ENCODE measurements around the gene UNC13B. TPM values are rescaled to one million over a fixed set of nuclear protein-coding genes. Genes with fewer than 3 reads are reported as not detected.
A peak's percentile ranks its signal among the peaks of the same experiment; 100 is the strongest.

Gene UNC13B
- total and polyA plus RNA-seq, 9 of the 15 experiments (the other 6 are each of a cell fraction or from before 2014, with no cell fraction given): 2.4 to 11.5 (median 8.6) TPM

DNA sequence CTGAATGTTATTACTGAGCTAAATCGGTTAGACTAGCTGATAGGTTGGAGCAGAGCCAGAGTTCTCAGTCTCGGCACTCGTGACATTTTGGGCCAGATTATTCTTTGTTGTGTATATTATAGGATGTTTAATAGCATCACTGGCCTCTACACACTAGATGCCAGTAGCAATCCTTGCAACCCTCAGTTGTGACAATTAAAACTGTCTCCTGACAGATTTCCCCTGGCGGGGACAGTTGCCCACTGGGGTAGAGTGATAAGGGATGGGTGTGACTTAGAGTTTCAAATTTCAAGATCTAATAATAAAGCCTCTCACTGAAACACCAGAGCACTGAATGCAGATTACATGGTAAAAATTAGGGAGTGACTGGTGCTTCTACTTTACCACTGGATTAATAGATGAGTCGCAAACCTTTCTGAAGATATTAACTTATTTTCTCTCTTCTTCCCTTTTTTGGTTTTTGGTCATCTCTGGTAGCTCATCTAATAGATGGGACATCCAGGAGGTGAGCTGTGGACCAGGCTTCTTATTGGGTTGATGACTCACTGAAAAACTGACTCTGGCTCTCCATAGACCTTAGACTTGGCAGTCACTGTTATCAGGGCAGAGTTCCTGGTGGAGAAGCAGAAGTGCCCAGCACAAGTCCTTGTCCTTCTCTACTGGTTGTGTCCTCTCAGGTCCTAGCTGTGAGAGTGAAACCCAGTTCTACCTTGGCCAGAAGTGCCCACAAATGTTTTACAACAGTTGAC is 150.3 kb downstream of the UNC13B start:
- Histone ChIP-seq H4K20me1 (replicated peaks; ENCODE audit: control insufficient read depth, insufficient read depth, low read length) (no peaks in the 10 kb centered on the region), H3K9ac (ENCODE audit: insufficient read depth in 1 of 2, low read depth in 2 of 2, low read length in 2 of 2) (no peak overlapping the region), H3K9me3 (replicated peaks; ENCODE audit: control insufficient read depth, insufficient read depth, low read depth, low read length) (no peaks in the 10 kb centered on the region), H3K9me1 (ENCODE audit: control insufficient read depth, insufficient read depth, low read length) (no peaks in the 10 kb centered on the region), H3K36me3 (ENCODE audit: control insufficient read depth, insufficient read depth, low read length) (no peaks in the 10 kb centered on the region), H3K79me2 (ENCODE audit: control insufficient read depth, insufficient read depth, low read length) (no peaks in the 10 kb centered on the region), H3K4me2 (ENCODE audit: insufficient read depth, low read length) (no peak overlapping the region), H3K4me3 (no peak overlapping the region), H3K27ac (ENCODE audit: extremely low read depth, low read depth, low read length) (no peak overlapping the region), H3K27me3 (ENCODE audit: control insufficient read depth in 2 of 2, insufficient read depth in 2 of 2, low read length in 2 of 2) (no peaks in the 10 kb centered on the region), H2AFZ (ENCODE audit: low read depth, low read length) (no peak overlapping the region), H3K4me1 (replicated peaks in 1 of 2; ENCODE audit: control insufficient read depth in 2 of 2, insufficient read depth in 2 of 2, low read length in 2 of 2) (peaks cover 0 to 13% of the 10 kb centered on the region in 2 experiments; a peak in 2 of 5 replicates)
- 5% methylated on average over 5 of the region's 5 CpGs for WGBS (ENCODE audit: insufficient coverage, low coverage, missing lambda C conversion rate)
- peak; percentile 74 for ATAC-seq
- in situ Hi-C loops (cut with MboI) (no loop called here), intact Hi-C loops (cut with micrococcal nuclease) (no loop called here)
- DNase-seq (ENCODE audit: extremely low read depth in 1 of 4, low spot score in 3 of 4): peak in 2 of 4 experiments; percentile 30 to 51
- POLR2A ChIA-PET: no interaction called here
- no peak for FAIRE-seq
- BruUV-seq (replicated peaks): no TSS peak
- CTCF ChIA-PET (ENCODE audit: low intra/inter-chr PET ratio): no interaction called here
- no peak for TF ChIP-seq XRCC4 (IDR thresholded peaks at IDR 0.05; ENCODE audit: extremely low read depth, insufficient read depth, insufficient read length)
- TF ChIP-seq RAD21 (CRISPR knock-in tag; conservative IDR thresholded peaks at IDR 0.05 in 1 of 2, IDR thresholded peaks at IDR 0.05 in 1 of 2): peak in 1 of 2 experiments; percentile 36; a peak in 2 of 4 replicates
- no peak for TF ChIP-seq FOXJ3 (CRISPR knock-in tag; IDR thresholded peaks at IDR 0.05)
- TF ChIP-seq ZFX (CRISPR knock-in tag; IDR thresholded peaks at IDR 0.05): no peak
- TF ChIP-seq ZNF263 (CRISPR knock-in tag; IDR thresholded peaks at IDR 0.05; ENCODE audit: borderline replicate concordance): no peak
- no peak for TF ChIP-seq MEF2A (IDR thresholded peaks at IDR 0.05; ENCODE audit: control insufficient read depth, low read depth, low read length)
- TF ChIP-seq, protein P1, sequence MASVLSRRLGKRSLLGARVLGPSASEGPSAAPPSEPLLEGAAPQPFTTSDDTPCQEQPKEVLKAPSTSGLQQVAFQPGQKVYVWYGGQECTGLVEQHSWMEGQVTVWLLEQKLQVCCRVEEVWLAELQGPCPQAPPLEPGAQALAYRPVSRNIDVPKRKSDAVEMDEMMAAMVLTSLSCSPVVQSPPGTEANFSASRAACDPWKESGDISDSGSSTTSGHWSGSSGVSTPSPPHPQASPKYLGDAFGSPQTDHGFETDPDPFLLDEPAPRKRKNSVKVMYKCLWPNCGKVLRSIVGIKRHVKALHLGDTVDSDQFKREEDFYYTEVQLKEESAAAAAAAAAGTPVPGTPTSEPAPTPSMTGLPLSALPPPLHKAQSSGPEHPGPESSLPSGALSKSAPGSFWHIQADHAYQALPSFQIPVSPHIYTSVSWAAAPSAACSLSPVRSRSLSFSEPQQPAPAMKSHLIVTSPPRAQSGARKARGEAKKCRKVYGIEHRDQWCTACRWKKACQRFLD (CRISPR knock-in tag; IDR thresholded peaks at IDR 0.05): no peak
- 0 out of 2 replicates have a peak, but pooled peaks have one; percentile 21 for TF ChIP-seq CTBP1 (IDR thresholded peaks at IDR 0.05; ENCODE audit: borderline replicate concordance)
- no peak for TF ChIP-seq NR1H2 (CRISPR knock-in tag; IDR thresholded peaks at IDR 0.05)
- no peak for TF ChIP-seq FOS (IDR thresholded peaks at IDR 0.05; ENCODE audit: extremely low read depth, insufficient read length)
- no peak for TF ChIP-seq SMC3 (conservative IDR thresholded peaks at IDR 0.05; ENCODE audit: insufficient read depth, low read depth, low read length)
- TF ChIP-seq ZNF644 (tag; IDR thresholded peaks at IDR 0.05; ENCODE audit: low read depth): no peak
- peak; percentile 34; the same call in 1 of the 2 replicates for TF ChIP-seq TAL1 (IDR thresholded peaks at IDR 0.05)
- TF ChIP-seq HDAC3 (IDR thresholded peaks at IDR 0.05; ENCODE audit: borderline replicate concordance, partially characterized antibody): no peak
- TF ChIP-seq NUFIP1 (IDR thresholded peaks at IDR 0.05; ENCODE audit: partially characterized antibody): no peak
- TF ChIP-seq, protein P2, sequence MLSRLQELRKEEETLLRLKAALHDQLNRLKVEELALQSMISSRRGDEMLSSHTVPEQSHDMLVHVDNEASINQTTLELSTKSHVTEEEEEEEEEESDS (CRISPR knock-in tag; IDR thresholded peaks at IDR 0.05): no peak
- TF ChIP-seq, protein P3, sequence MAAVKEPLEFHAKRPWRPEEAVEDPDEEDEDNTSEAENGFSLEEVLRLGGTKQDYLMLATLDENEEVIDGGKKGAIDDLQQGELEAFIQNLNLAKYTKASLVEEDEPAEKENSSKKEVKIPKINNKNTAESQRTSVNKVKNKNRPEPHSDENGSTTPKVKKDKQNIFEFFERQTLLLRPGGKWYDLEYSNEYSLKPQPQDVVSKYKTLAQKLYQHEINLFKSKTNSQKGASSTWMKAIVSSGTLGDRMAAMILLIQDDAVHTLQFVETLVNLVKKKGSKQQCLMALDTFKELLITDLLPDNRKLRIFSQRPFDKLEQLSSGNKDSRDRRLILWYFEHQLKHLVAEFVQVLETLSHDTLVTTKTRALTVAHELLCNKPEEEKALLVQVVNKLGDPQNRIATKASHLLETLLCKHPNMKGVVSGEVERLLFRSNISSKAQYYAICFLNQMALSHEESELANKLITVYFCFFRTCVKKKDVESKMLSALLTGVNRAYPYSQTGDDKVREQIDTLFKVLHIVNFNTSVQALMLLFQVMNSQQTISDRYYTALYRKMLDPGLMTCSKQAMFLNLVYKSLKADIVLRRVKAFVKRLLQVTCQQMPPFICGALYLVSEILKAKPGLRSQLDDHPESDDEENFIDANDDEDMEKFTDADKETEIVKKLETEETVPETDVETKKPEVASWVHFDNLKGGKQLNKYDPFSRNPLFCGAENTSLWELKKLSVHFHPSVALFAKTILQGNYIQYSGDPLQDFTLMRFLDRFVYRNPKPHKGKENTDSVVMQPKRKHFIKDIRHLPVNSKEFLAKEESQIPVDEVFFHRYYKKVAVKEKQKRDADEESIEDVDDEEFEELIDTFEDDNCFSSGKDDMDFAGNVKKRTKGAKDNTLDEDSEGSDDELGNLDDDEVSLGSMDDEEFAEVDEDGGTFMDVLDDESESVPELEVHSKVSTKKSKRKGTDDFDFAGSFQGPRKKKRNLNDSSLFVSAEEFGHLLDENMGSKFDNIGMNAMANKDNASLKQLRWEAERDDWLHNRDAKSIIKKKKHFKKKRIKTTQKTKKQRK (IDR thresholded peaks at IDR 0.05; ENCODE audit: borderline replicate concordance, low read depth, low read length): no peak
- no peak for TF ChIP-seq PTTG1 (tag; IDR thresholded peaks at IDR 0.05; ENCODE audit: low read depth)
